Lung (tissue), 12 donors: Measurements from ENCODE around the gene CTNNBL1. TPM values are rescaled to one million over a fixed set of nuclear protein-coding genes. Genes with fewer than 3 reads are reported as not detected.
A peak's percentile ranks its signal among the peaks of the same experiment; 100 is the strongest.

ENCODE experiments used
- ATAC-seq: fragments of 200-7000 bp; cut with Tn5 transposase; one replicate; pipeline ENCODE4 v1.9.1; 2020; ENCODE audit warnings: moderate number of reproducible peaks; ENCODE audit not compliant: insufficient read depth, low FRiP score
- DNase-seq, 3 donors: peaks; one replicate each; pipeline ENCODE4 v3.0.0-alpha.2; 2013 to 2017
- H3K27ac ChIP-seq, 2 donors: one replicate each; pipeline ENCODE4 v1.5.1; 2013; ENCODE audit warnings: mild to moderate bottlenecking in 2 of 2, moderate library complexity in 2 of 2, control low read depth in 1 of 2, inconsistent platforms in 1 of 2, low read depth in 1 of 2, low read length in 1 of 2
- H3K27me3 ChIP-seq, 3 donors: one replicate each; pipeline ENCODE4 v1.5.1; 2013; ENCODE audit warnings: low read length in 2 of 3; ENCODE audit not compliant: control insufficient read depth in 3 of 3, insufficient read depth in 3 of 3
- H3K36me3 ChIP-seq, 4 donors: one replicate each; pipeline ENCODE4 v1.5.1; 2013; ENCODE audit warnings: low read length in 4 of 4, mild to moderate bottlenecking in 1 of 4, moderate library complexity in 1 of 4; ENCODE audit not compliant: control insufficient read depth in 4 of 4, insufficient read depth in 4 of 4
- H3K4me1 ChIP-seq, 5 donors: one replicate each; pipeline ENCODE4 v1.5.1; 2013; ENCODE audit warnings: low read length in 5 of 5, mild to moderate bottlenecking in 2 of 5, moderate library complexity in 1 of 5; ENCODE audit not compliant: control insufficient read depth in 5 of 5, insufficient read depth in 5 of 5
- H3K4me3 ChIP-seq: one replicate; pipeline ENCODE4 v1.5.1; 2013; ENCODE audit warnings: mild to moderate bottlenecking, control low read depth, moderate library complexity
- H3K9ac ChIP-seq, 2 donors: one replicate each; pipeline ENCODE4 v1.5.1; 2013; ENCODE audit warnings: low read length in 2 of 2, control low read depth in 1 of 2; ENCODE audit not compliant: insufficient read depth in 1 of 2
- H3K9me3 ChIP-seq, 4 donors: one replicate each; pipeline ENCODE4 v1.5.1; 2013; ENCODE audit warnings: low read length in 3 of 4, mild to moderate bottlenecking in 1 of 4, moderate library complexity in 1 of 4; ENCODE audit not compliant: control insufficient read depth in 4 of 4, insufficient read depth in 3 of 4
- CTCF ChIP-seq: IDR thresholded peaks from 2 replicates; pipeline ENCODE4 v1.5.1; 2012; ENCODE audit warnings: mild to moderate bottlenecking; ENCODE audit errors: control extremely low read depth, extremely low read depth
- WGBS, 2 donors: extraction: QIAGEN DNeasy Blood & Tissue Kit; methylation state at CpG; one replicate each; pipeline ENCODE4 v1.1.7; 2013; 5-methylcytosine and 5-hydroxymethylcytosine counted together
- polyA plus RNA-seq, 2 donors: library from polyadenylated mRNA; stranded (reverse); fragments of 200-250 nt; gene quantifications; one replicate each; pipeline ENCODE4 v1.2.1, GENCODE V29; 2013
- total RNA-seq, 2 donors: library from RNA; depleted of rRNA in 1 of 2; stranded (reverse); fragments of >200 nt in 1 of 2; gene quantifications; one replicate each; pipeline ENCODE4 v1.2.1, GENCODE V29; 2014 to 2021
- donor health status: control.
- donor health status: control.
- donor health status: Bipolar disorder and iron deficiency.
- donor health status: healthy.
- donor health status: DM: yes; HTN: yes; CAD: no.

Gene CTNNBL1
- total and polyA plus RNA-seq, 4 donors: 38.9 to 53.1 (median 49.2) TPM

- Histone ChIP-seq H3K9ac (no peak overlapping the region), H3K4me3 (no peak overlapping the region), H3K27ac (no peak overlapping the region), H3K4me1 (peaks cover 0 to 3% (median 0%) of the 10 kb centered on the region in 5 donors), H3K27me3 (no peaks in the 10 kb centered on the region), H3K9me3 (no peaks in the 10 kb centered on the region), H3K36me3 (no peaks in the 10 kb centered on the region)
- DNase-seq: no peak
- 93 to 94% methylated on average over 2 of the region's 2 CpGs for WGBS, 2 donors
- no peak for TF ChIP-seq CTCF
- ATAC-seq: no peak
Observed at GRCh38 chr20:37816003-37816402, 122.2 kb downstream of the CTNNBL1 start.

GRCh38 chr20:37816726-37817125 lies 122.9 kb downstream of the CTNNBL1 start:
- TF ChIP-seq CTCF: no peak
- no peak for ATAC-seq
- no peaks in the 10 kb centered on the region for H3K27me3 ChIP-seq
- DNase-seq: no peak
- no peak overlapping the region for H3K9ac ChIP-seq
- no peaks in the 10 kb centered on the region for H3K36me3 ChIP-seq
- 93 to 95% methylated on average over 2 of the region's 2 CpGs for WGBS, 2 donors
- no peak overlapping the region for H3K4me3 ChIP-seq
- H3K4me1 ChIP-seq: peaks cover 0 to 3% (median 2%) of the 10 kb centered on the region in 5 donors
- H3K9me3 ChIP-seq: no peaks in the 10 kb centered on the region
- H3K27ac ChIP-seq: no peak overlapping the region

GRCh38 chr20:37821696-37822095 lies 127.9 kb downstream of the CTNNBL1 start:
- Histone ChIP-seq H3K4me3 (no peak overlapping the region), H3K9ac (no peak overlapping the region), H3K27me3 (no peaks in the 10 kb centered on the region), H3K9me3 (no peaks in the 10 kb centered on the region), H3K27ac (no peak overlapping the region), H3K36me3 (peaks cover 0 to 2% (median 0%) of the 10 kb centered on the region in 4 donors), H3K4me1 (peaks cover 0 to 22% (median 8%) of the 10 kb centered on the region in 5 donors)
- TF ChIP-seq CTCF: no peak
- peak; percentile 39 to 54 (median 51) for DNase-seq
- no peak for ATAC-seq

- peaks cover 0 to 2% (median 0%) of the 10 kb centered on the region in 4 donors for H3K36me3 ChIP-seq
- no peak overlapping the region for H3K9ac ChIP-seq
- ATAC-seq (no peak), DNase-seq (peak; percentile 45 to 59 (median 52))
- TF ChIP-seq CTCF: no peak
- H3K9me3 ChIP-seq: no peaks in the 10 kb centered on the region
- H3K27ac ChIP-seq: no peak overlapping the region
- no peaks in the 10 kb centered on the region for H3K27me3 ChIP-seq
- no peak overlapping the region for H3K4me3 ChIP-seq
- WGBS, 2 donors: 84 to 86% methylated on average over 6 of the region's 6 CpGs
- H3K4me1 ChIP-seq: peaks cover 0 to 19% (median 8%) of the 10 kb centered on the region in 5 donors
Observed at GRCh38 chr20:37822141-37822601, 128.3 kb downstream of the CTNNBL1 start.
